GM13977 (cell line): ENCODE measurements around the gene KAT14.
"Not testable (repeated sequence)": the region's sequence is repeated elsewhere in the genome, so short reads cannot be mapped to it uniquely, and the experiment has no call there.

ENCODE experiments used
- DNase-seq: peaks from one replicate; pipeline ENCODE4 v3.0.0; 2012; ENCODE audit warnings: low spot score
- CTCF ChIP-seq: IDR thresholded peaks from 2 replicates; pipeline ENCODE4 v1.5.1; 2012; ENCODE audit warnings: mild to moderate bottlenecking, control low read depth; ENCODE audit not compliant: insufficient read depth; ENCODE audit errors: extremely low read depth, missing control alignments
- in situ Hi-C: fragments of 300-500 bp; cut with MboI; formaldehyde crosslinking; loops from one replicate; pipeline ENCODE4 v1.12.0; 2022; ENCODE audit warnings: low sequenced_read_pairs, low pct_unique_long_range_greater_than_20kb, mixed read lengths, inconsistent platforms; ENCODE audit not compliant: unreplicated experiment

KAT14 gene

DNA sequence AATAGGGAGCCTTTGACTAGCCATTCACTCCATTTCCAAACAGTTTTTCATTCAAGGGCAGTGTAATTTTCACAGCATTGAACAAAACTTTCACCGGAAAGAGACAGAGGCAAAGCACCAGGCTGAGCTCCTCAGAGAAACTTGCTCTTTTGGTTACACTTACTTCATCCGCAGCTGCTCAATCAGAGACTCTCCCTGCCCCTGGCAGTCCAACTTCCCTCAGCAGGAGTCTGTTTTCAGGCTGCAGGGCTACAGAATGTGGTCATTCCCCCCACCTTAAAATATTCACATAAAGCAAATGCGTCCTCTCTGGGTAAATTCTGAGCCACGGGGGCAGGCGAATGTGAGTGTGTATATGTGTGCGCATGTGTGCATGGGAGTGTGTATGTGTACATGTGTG is 80.6 kb downstream of the KAT14 start:
- no peak for TF ChIP-seq CTCF
- no peak for DNase-seq
- in situ Hi-C loops, result no loop called here

GRCh38 chr20:18223409-18223808 is 85.7 kb downstream of the KAT14 start:
- TF ChIP-seq CTCF, result no peak
- in situ Hi-C loops, result no loop called here
- DNase-seq, result no peak

- in situ Hi-C loops, result no loop called here
- no peak for TF ChIP-seq CTCF
- DNase-seq, result no peak
These were observed 87.4 kb downstream of the KAT14 start for GRCh38 chr20:18224968-18225568.

DNA sequence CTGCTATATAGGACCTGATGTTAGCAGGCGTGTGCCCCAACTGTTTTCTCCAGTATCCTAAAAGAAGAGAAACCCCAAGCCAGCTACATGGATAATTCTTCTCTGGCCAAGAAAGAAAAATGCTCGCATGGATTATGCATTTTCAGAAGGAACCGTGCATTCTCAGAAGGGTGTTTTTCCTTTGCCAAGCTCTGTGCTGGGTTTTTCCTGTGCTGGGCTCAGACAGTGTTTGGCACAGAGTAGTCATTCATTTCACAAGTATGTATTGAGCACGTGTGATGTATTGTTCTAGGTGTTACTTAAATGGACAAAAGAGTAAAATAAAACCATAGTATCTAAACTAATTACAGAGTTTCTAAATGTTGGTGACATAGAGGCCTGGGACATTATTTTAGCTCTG is 88.0 kb downstream of the KAT14 start:
- DNase-seq, result no peak
- TF ChIP-seq CTCF, result no peak
- in situ Hi-C loops, result no loop called here

- DNase-seq, in situ Hi-C loops: not testable (repeated sequence)
These were observed 89.1 kb downstream of the KAT14 start for GRCh38 chr20:18226741-18227140.

DNA sequence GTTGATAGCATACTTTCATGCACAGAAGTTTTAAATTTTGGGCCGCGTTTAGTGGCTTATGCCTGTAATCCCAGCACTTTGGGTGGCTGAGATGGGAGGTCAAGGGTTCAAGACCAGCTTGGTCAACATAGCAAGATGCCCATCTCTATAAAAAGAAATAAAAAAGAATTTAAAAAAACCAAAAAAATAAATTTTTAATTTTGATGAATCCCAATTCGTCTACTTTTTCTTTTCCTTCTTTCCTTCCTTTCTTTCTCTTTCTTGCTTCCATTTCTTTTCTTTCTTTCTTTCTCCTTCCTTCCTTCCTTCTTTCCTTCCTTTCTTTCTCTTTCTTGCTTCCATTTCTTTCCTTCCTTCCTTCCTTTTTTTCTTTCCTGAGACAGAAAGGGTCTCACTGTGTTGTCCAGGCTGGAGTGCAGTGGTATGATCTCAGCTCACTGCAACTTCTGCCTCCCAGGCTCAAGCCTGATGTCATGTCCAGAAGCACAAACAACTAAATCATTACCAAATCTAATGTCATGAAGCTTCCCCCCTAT is 95.8 kb downstream of the KAT14 start:
- TF ChIP-seq CTCF, result no peak
- in situ Hi-C loops, result no loop called here
- DNase-seq, result no peak
